ENCODE measurements around the gene MRS2.

DNA sequence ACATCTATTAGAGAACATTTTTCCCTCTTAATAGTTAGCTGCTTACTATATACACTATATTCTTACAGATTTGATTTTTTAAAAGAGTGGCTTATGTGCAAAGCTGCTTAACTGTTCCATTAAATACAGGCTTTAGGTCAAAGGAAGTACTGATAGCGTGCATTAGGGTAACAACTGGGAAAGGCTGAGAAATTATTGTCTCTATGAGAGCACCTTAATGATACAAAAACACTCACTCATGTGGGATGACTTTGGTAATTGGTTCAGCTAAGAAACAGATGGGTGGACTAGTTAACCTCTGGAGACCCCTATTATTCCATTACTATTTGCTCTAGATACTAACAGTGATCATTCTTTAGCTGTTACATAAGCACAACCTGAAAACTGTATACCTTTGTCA is 48.9 kb upstream of the MRS2 start:
- TF ChIP-seq POLR2A (IDR thresholded peaks at IDR 0.05; ENCODE audit: low read length) (no peak), GATA1 (IDR thresholded peaks at IDR 0.05; ENCODE audit: low read depth, low read length) (no peak)

All from erythroblast (primary cell).